SK-N-SH (cell line): ENCODE measurements around the gene RAB4A.

Experiments
- FOXM1 ChIP-seq: IDR thresholded peaks from 2 replicates; pipeline ENCODE4 v1.4.0; 2012; ENCODE audit warnings: low read depth, mild to moderate bottlenecking
- GABPA ChIP-seq: IDR thresholded peaks from 2 replicates; pipeline ENCODE4 v1.4.0; 2012; ENCODE audit warnings: low read depth, mild to moderate bottlenecking
- JUND ChIP-seq: IDR thresholded peaks from 2 replicates; pipeline ENCODE4 v1.4.0; 2012
- MAX ChIP-seq: IDR thresholded peaks from 2 replicates; pipeline ENCODE4 v1.4.0; 2012; ENCODE audit warnings: low read depth
- MXI1 ChIP-seq: IDR thresholded peaks from 2 replicates; pipeline ENCODE4 v1.6.1; 2012; ENCODE audit warnings: mild to moderate bottlenecking, low read depth, low read length, improper control_type of control experiment
- POLR2AphosphoS5 ChIP-seq: IDR thresholded peaks from 2 replicates; pipeline ENCODE4 v1.6.1; 2012; ENCODE audit warnings: low read depth, low read length
- RAD21 ChIP-seq: IDR thresholded peaks from 2 replicates; pipeline ENCODE4 v1.6.1; 2012; ENCODE audit warnings: mild to moderate bottlenecking, low read length
- SIN3A ChIP-seq: IDR thresholded peaks from 2 replicates; pipeline ENCODE4 v1.6.1; 2012; ENCODE audit warnings: low read depth, mild to moderate bottlenecking, low read length, moderate library complexity, borderline replicate concordance
- TCF12 ChIP-seq: IDR thresholded peaks from 2 replicates; pipeline ENCODE4 v1.4.0; 2012
- YY1 ChIP-seq: IDR thresholded peaks from 2 replicates; pipeline ENCODE4 v1.4.0; 2012; ENCODE audit warnings: low read depth, mild to moderate bottlenecking
- TF ChIP-seq, protein P1 (sequence below): fragments of 200-600 bp; sonication (generic); IDR thresholded peaks from 2 replicates; pipeline ENCODE4 v1.6.1; 2017; ENCODE audit warnings: antibody characterized with exemption, mild to moderate bottlenecking, moderate library complexity
- TF ChIP-seq, protein P2 (sequence below): IDR thresholded peaks from 2 replicates; pipeline ENCODE4 v1.4.0; 2012; ENCODE audit warnings: low read depth, borderline replicate concordance

DNA sequence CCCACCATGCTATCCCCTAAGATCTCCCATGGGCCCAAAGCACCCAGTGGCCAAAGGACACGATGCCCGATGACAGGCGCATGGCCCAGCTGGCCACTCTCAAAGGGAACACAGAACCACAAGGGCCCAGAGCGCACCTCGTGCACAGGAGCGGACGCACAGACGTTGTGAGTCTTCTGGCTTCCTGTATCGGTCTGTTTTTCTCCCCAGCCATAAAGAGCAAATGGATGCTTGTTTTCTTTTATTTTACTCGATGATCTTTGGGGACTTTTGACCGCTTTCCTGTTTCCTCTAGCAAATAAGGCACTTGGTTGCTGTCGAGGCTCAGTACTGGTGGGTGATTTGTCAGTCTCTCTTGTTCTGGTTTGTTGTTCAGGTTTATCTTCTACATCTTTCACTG, 55.7 kb downstream of the RAB4A start:
- TF ChIP-seq MXI1 (no peak), RAD21 (no peak), JUND (no peak), SIN3A (no peak), TCF12 (no peak), MAX (no peak), GABPA (no peak), POLR2AphosphoS5 (no peak), FOXM1 (no peak), YY1 (no peak)
- TF ChIP-seq, protein P1, sequence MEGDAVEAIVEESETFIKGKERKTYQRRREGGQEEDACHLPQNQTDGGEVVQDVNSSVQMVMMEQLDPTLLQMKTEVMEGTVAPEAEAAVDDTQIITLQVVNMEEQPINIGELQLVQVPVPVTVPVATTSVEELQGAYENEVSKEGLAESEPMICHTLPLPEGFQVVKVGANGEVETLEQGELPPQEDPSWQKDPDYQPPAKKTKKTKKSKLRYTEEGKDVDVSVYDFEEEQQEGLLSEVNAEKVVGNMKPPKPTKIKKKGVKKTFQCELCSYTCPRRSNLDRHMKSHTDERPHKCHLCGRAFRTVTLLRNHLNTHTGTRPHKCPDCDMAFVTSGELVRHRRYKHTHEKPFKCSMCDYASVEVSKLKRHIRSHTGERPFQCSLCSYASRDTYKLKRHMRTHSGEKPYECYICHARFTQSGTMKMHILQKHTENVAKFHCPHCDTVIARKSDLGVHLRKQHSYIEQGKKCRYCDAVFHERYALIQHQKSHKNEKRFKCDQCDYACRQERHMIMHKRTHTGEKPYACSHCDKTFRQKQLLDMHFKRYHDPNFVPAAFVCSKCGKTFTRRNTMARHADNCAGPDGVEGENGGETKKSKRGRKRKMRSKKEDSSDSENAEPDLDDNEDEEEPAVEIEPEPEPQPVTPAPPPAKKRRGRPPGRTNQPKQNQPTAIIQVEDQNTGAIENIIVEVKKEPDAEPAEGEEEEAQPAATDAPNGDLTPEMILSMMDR, result no peak
- TF ChIP-seq, protein P2, sequence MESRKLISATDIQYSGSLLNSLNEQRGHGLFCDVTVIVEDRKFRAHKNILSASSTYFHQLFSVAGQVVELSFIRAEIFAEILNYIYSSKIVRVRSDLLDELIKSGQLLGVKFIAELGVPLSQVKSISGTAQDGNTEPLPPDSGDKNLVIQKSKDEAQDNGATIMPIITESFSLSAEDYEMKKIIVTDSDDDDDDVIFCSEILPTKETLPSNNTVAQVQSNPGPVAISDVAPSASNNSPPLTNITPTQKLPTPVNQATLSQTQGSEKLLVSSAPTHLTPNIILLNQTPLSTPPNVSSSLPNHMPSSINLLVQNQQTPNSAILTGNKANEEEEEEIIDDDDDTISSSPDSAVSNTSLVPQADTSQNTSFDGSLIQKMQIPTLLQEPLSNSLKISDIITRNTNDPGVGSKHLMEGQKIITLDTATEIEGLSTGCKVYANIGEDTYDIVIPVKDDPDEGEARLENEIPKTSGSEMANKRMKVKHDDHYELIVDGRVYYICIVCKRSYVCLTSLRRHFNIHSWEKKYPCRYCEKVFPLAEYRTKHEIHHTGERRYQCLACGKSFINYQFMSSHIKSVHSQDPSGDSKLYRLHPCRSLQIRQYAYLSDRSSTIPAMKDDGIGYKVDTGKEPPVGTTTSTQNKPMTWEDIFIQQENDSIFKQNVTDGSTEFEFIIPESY, result no peak
